DMS53 (cell line): ENCODE results near the gene RFXAP.

Experiments
- DNase-seq: peaks from one replicate; lab custom pipeline; 2025; lab: John Stamatoyannopoulos, UW

Gene RFXAP

DNA sequence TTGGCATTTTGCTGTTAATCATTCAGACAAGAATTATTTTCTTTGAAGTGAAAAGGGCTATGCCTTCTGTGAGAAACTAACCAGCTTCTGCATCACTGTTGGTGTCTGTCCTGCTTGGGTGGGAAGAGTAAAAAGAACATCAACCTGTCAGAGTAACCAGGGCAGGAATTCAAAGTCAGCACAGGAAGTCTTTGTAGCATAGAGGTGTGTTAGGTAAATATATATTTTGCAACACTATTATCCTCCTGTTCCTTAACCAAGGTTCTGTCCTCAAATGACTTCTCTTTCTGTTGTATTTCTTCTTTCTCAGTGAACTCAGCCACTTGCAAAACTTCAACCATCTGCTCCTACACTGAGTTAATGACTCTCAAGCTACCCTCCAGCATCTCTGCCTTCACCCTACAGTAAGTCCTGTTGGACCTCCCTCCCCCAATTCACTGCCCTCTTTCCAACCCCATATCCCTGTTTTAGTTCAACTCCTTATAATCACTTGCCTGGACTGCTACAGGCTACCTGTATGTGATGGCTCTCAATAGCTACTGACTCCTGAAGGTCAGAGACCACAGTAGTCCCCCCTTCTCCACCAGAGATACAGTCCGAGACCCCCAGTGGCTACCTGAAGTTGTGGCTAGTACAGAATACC lies 51.1 kb downstream of the RFXAP start:
- DNase-seq, result peak; percentile 24

DNA sequence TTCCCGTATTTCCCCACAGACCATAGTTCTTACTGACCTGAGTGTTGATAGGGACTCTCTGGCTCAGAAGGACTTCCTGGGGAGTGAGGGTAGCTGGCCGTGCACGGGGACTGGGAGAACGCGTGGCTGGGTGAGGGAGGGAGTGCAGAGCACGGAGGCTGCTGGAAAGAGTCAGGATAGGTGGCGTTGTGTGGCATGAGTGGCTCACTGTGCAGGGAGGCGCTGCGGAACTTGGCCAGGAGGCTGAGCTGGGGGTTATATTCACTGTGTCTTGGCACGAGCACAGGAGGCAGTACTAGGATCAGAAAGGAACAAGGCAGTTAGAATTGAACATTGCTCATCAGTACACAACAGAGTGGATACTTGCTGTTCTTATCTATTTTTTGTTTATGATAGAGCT lies 53.6 kb downstream of the RFXAP start:
- no peak for DNase-seq

DNA sequence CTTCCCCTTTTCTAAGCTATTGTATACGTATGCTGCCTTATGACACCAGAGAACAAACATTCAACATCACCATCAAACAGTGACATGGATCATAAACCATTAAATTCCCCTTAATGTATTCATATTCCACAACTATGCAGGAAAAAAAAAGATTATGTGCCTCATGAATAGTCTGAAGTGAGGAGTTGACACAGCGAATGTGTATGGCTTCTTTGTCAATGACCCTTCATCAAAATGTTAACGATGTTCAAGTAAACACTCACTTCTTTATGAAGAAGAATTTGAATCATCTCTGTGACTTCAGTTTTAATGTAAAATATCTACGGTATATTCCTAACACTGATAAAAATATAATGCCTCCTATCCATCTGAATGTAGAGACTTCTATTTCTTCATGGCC lies 56.4 kb downstream of the RFXAP start:
- peak; percentile 20 for DNase-seq

DNA sequence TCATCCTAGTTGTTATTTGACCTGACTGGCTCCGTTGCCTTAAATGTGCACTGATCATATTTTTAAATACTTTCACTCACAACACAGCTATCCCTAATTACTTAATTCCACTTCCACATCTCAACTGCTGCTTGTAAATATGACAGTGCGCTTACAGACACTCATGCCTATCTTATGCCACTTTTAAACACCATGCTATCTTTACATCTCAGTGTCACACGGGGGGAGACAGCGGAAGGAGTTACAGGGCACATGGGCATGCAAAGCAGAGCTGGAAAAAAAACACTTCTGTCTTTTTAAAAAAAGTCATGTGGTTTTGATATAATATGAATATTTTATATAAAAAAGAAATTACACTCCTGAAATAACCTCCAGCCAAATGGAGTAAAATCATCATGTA lies 56.9 kb downstream of the RFXAP start:
- no peak for DNase-seq
